ENCODE data around the gene NUP205.
"Not testable (repeated sequence)": the region's sequence is repeated elsewhere in the genome, so short reads cannot be mapped to it uniquely, and the experiment has no call there.

NUP205 gene

DNA sequence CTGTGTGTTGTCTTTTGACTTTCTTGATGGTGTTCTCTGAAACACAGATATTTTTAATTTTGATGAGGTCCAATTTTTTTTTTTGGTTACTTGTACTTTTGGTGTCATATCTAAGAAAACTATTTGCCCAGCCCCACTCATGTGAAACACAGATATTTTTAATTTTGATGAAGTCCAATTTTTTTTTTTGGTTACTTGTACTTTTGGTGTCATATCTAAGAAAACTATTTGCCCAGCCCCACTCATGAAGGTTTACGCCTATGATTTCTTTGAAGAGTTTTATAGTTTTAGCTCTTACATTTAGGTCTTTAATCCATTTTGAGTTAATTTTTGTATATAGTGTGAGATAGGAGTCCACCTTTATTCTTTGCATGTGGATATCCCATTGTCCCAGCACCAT, 109.9 kb downstream of the NUP205 start:
- not testable (repeated sequence) for DNase-seq (ENCODE audit: low spot score)

DNA sequence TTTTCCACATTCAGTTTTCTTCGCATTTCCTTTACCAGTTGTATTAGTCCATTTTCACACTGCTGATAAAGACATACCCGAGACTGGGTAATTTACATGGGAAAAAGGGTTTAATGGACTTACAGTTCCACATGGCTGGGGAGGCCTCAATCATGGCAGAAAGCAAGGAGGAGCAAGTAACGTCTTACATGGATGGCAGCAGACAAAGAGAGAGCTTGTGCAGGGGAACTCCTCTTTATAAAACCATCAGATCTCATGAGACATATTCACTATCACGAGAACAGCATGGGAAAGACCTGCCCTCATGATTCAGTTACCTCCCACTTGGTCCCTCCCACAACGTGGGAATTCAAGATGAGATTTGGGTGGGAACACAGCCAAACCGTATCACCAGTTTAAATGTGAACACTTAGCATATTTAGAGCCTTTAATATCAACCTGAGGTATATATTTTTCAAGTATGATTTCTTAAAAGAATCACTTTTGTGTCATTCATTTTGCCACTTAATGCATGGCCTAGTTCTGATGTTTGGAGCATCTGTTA, 111.2 kb downstream of the NUP205 start:
- DNase-seq (ENCODE audit: low spot score): not testable (repeated sequence)

DNA sequence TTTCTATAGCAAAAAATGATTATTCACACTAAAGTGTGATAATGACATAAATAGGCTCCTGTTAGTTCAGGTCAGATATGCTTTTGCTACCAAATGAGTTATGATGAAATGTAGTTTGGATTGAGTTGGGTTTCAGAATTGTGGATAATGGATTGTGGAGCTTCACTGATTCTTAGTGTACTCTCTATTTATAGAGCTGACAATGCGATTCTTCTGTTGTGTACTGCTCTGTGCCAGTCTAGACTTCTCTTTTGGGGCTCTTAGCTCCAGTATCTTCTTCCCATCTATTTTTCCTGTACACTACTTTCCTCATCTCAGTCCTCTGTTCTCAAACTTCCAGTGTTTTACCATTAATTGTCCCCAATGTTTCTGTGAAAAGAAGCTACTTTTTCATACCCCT, 112.1 kb downstream of the NUP205 start:
- no peak for DNase-seq (ENCODE audit: low spot score)

DNA sequence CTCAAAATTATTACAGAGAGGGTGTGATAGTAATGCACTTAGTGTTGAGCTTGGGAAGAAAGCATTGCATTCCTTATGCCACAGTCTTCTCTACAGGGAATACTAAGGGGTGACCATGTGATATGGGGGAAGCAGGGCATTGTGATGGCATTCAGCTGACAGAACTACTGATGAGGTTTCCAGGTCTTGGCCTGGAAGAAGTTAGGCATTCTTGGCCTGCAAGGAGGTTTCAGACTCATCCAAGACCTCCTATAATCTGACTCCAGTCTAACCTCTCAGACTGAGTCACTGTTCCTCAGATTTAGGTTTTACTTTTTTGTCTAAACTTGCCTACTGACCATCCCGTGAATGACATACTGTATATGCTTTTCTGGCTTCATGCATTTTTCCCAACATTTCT, 112.5 kb downstream of the NUP205 start:
- no peak for DNase-seq (ENCODE audit: low spot score)

DNA sequence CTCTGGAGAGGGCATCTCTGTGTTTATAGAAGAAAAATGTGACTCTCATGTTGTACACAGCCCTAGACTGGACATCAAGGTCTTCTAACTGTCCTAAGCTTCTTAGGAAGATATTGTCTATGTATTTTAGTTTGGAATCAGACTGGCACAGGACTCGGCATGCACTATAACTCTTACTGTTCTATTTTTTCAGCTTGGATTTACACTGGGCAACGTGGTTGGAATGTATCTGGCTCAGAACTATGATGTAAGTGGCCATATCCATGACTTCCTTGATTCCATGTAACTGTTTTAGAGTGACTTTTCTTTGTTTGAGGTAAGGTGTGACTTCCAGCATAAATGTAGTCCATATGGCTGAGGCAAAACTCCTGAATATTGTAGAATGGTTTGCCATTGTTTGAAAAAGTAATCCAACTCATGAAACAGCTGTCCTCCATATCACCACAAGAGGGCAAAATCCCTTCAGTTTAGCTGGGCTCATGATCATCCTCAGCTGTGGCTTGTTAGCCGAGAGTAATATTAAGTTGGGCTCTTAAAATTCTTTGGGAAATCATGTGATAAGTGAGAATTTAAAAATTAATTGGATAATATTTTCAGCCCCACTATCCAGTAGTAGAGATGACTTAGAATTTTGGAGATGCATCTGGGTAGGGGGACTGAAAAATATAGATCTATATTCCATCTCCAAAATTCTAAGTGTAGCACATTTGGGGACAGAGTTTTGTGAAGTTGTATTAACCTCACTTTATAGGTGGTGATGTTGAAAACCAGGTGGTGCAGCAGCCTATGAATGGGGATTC, 115.0 kb downstream of the NUP205 start:
- peak; percentile 72 for DNase-seq (ENCODE audit: low spot score)

DNA sequence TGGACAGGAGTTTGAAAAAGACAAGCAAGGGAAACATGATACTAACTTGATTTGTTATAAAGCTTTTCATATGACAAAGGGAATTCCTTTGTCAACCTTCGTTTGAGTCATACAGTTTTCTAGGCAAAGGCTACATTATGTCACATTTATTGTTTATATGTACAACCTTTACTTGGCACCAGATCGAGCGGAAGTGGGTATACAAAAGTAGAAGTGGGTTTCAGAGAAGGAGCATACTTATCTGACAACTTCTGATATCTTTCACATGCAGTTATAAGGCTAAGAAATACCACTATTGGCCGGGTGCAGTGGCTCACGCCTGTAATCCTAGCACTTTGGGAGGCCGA, 115.6 kb downstream of the NUP205 start:
- DNase-seq (ENCODE audit: low spot score): no peak

DNA sequence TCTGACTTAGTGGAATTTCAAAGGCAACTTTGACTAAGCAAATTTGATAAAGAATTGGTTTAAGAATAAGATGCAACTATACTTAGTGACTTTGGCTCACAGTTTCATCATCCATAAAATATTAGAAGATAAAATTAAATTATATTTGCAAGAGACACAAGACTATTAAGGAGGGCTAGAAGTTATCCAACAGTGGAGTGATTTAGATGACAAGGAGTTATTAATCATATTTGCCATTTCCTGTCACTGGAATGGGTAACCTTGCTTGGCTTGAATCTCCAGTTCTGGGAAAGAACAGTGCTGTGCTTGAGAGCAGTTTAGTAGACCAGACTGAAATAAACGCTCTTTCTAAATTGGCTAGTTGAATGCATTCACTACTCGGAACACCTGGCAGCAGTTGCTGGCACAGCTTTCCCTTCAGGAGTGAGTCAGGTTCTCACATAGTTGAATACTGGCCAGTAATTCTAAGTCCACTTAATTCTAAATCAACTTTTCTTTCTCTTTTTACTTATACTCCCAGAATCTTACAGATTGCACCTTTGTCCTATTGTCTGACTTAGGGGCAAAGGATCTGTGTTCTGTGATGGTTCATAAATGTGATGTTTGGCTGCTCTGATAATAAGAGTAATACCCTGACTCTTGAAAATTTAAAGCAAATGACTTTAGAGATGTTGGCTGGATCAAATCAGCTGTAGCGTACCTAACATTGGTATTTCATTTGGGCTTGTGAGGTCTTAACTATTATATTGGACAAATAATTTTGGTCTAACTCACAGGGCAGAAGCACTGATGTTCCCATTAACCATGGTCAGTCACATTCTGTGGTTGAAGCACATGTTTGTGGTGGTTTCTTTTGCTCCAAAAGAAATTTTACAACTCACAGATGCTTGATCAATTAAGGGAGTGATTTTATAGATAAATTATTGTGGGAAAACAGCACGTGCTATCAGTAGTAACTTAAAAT, 121.2 kb downstream of the NUP205 start:
- no peak for DNase-seq (ENCODE audit: low spot score)

DNA sequence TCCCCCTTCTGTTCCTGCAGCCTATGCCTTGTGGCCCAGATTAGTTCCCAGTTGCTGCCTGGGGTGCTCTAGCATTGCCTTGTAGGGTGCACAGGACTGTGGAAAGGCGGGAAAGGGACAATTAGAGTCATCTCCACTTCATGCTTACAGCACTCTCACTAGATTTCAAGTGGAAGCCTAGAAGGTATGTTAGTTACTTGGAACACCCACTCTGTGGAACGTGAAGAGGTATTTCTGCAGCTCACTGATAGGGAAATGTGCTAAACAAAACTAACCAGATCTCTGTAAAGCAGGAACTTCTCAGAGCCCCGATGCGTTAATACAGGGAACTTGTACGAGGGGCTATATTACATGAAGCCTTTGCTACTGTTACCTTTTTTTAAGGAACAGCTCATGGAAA, 124.0 kb downstream of the NUP205 start:
- DNase-seq (ENCODE audit: low spot score): no peak

DNA sequence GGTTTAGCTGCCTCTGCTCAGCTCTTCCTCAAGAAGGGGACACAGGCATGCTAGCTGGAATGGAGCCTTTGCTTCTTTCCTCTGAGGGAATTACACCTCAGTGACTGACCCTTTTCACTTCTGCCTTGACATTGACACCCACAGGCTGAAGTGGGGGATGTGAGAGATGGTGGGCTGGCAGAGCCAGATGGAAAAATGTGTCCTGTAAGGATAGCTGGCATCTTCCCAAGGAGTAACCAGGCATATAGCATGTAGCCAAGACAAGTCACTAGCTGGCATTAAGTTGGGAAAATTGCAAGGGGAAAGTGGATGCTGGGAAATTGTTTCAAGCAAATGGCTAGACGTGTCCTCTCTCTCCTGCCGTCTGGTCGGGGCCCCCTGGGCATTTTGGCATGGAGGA, 124.5 kb downstream of the NUP205 start:
- no peak for DNase-seq (ENCODE audit: low spot score)

DNA sequence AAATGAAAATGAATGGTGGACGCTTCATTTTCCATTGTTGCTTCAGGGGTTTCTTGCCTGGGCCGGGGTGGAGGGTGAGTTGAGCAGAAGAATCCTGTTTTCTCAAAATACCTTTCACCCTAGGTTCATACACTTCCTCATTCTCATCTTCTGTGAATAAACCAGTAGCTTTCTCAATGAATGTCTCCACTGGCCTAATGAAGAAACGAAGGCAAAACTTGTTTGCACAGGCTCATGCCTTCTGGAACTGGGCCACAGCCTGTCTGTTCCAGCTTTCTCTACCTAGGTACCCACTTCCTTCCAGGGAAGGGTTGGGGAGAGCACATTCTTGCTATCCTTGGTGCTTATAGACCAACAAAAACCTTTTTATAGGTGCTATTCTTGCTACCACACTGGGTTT, 125.9 kb downstream of the NUP205 start:
- no peak for DNase-seq (ENCODE audit: low spot score)

DNA sequence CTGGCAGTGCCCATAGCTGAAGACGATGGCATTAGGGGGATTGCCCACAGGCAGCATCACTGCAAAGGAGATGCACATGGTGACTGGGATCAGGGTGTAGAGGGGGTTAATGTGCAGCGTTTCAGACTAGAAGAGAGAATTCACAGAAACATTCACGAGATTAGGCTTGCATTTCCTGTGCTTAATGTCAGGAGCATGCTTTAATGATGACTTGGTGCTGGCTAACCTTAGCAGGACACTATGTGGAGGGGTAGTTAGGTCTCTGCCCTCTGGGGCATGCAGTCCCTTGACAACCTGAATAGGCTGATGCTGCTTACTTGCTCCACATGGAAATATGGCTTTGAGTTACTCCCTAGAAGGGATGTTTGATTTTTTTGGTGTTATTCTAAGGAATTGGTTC, 126.4 kb downstream of the NUP205 start:
- DNase-seq (ENCODE audit: low spot score): no peak

DNA sequence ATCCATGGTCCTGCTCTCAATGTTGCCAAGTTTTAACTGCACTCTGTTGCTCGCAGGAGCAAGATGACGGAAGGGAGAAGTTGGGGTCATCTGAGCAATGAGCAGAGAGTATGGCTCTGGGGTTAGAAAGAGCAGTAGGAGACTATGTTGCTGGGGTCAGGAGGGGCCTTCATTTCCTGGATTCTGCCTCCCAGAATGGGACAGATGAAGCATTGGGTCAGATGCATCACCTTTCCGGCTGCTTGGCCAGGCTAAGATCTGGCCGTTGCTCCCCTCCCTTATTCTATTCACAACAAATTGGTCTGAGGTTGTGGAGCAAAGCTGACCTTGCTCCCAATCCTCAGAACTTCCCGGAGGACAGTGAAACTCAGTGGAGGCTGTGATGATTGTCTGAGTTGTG, 127.0 kb downstream of the NUP205 start:
- no peak for DNase-seq (ENCODE audit: low spot score)

DNA sequence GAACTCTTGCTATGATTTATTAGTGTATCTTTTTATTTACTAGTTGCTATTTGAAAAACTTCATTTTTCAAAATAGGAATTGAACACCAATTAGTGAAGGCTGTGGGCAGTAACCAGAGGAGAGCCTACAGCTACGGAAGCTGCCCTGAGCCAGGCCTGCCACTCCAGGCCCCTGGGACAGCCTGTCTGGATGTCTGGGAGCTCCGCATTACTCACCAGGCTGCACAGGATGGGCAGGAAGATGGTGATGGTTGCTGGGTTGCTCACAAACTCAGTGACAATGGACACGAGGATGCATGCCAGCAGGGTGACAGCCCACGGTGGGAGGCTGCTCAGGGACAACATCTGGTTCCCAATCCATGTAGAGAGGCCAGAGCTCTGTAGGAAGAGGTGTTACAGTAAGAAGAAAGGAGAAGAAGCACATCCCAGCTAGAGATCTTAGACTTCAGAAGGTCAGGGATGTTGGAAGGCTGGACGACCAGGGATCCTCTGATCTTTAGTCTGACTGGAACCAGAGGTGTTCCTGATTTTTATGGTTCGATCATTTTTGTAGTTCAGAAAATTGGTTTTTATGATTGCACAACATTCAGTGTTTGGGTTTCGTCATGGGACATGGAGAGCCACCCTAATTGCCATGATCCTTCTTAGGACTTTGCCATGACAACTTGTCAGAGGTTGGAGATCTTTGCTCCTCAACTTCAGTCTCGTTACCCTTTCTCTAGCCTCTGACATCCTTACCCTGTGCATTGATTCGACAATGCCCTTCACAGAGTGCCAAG, 127.8 kb downstream of the NUP205 start:
- DNase-seq (ENCODE audit: low spot score): no peak

DNA sequence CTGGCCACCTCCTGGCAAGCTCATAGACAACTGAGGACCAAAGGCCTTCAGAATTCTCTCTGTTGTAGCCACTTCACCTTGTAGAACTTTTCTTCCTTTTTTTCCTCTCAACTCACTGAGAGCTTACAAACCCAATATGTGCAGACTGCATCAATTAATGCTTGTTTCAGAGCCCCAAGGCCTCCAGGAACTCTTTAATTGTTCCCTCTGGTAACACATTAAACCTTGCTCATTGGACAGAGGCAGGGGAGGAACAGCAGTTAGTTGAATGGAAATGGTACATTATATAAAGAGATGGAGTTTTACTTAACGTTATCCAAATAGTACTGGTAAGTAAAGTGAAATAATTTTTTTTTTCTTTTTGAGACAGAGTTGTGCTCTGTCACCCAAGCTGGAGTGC, 129.7 kb downstream of the NUP205 start:
- DNase-seq (ENCODE audit: low spot score): no peak

DNA sequence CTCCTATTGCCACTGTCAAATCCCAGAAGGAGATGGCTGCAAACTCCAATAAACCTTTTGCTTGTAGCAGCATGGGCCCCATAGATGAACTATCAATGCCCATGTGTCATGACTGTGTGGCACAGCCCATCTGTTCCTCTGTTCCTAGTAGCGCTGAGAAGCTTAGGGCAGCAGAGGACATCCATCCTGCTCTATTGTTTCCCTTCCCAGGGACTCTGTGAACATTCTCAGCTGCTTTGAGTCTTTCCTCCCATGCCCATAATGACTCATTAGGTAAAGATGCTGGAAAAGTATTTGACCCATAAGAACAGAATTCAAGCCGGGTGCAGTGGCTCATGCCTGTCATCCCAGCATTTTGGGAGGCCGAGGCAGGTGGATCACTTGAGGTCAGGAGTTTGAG, 132.8 kb downstream of the NUP205 start:
- DNase-seq (ENCODE audit: low spot score): no peak

DNA sequence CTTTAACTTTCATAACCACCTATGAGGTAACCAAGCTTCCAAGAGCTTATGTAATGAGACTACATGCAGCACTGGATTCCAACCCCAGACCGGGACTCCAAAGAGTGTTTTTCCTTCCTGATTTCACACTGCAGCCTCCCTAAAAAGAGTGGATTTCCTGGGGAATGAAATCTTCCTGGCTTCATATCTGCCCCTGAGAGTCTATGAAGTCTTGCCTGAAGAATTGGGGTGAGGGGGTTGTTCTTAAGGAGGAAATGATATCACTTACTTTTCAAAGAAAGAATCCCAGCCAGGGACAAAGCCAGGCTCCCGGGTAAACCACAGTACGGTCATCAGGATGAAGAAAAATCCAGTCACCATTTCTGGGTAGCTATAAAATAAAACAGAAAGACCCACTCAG, 134.3 kb downstream of the NUP205 start:
- DNase-seq (ENCODE audit: low spot score): no peak

DNA sequence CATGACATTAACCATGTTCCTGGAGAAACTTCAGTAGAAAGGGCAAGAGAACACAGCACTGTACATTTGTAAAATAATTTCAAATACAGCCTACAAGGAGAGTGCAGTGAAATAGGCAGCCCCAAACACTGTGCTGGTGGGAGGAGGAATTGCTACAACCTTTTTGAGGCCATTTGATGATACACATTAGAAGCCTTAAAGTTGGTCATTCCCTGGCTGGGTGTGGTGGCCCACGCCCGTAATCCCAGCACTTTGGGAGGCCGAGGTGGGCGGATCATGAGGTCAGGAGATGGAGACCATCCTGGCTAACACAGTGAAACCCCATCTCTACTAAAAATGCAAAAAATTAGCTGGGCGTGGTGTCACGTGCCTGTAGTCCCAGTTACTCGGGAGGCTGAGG, 134.9 kb downstream of the NUP205 start:
- not testable (repeated sequence) for DNase-seq (ENCODE audit: low spot score)

DNA sequence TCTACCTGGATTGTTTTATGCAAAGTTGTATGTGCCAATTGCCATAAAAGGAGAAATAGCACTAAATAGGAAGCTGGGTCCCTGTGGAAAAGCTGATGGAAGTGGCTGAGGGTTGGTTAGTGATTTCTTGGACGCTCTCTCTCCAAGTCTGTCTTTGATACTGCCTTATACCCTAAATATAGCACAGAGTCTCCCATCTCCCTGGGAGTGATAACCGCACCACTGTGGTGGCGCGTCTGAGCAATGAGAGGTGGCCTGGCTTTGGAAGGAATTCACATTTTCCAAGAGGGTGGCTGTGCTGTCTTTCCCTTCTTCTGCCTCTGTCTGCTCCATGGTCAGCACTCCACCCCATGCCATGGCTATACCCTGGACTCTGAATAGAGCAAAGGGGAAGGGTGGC, 135.8 kb downstream of the NUP205 start:
- no peak for DNase-seq (ENCODE audit: low spot score)

DNA sequence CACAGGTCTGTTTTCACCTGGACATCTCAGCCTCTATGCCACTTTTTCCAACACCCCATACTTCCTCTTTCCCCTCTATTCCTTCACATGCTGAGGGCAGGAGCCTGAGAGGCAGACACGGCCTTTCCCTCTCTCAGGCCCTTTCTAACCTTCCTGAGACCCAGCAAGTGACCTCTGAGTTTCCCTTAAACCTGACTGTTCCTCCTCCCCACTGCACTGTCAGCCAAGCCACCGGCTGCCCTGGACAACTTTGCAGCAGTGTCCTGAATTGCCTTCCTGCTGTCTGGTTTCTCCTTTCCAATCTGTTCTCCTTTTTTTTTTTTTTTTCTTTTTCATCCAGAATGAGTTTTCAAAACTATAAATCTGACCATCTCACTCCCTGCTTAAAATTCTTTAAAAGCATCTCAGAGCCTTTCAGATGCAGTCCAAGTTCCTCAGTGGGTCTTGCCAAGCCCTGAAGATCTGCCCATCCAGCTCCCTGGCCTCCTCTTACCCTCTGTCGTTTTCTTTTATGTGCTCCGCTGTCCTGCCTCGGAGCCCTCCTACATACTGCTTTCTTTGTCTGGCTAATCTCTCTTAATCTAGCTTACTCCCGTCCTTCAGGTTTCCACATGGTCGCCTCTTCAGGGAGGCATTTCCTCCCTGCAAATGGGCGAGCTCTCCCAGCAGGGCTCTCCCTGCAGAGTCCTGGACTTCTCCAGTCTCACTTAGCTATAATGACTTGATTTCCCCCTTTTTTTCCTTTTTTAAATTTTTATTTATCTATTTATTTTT, 139.7 kb downstream of the NUP205 start:
- DNase-seq (ENCODE audit: low spot score): no peak

All from Ammon's horn (tissue), 1 donor.